Mesendoderm (in vitro differentiated cells): ENCODE data around the gene SELENOO.

Source experiments
- DNase-seq: peaks from one replicate; pipeline ENCODE4 v3.0.0; 2013
- H2AK5ac ChIP-seq: 2 replicates; pipeline ENCODE4 v1.6.1; 2013; ENCODE audit warnings: low read length, inconsistent platforms
- H2BK120ac ChIP-seq: 2 replicates; pipeline ENCODE4 v1.6.1; 2013; ENCODE audit warnings: low read depth, mild to moderate bottlenecking, low read length, moderate library complexity, mixed read lengths
- H2BK15ac ChIP-seq: replicated peaks from 2 replicates; pipeline ENCODE4 v1.6.1; 2013; ENCODE audit warnings: low read depth, mild to moderate bottlenecking, moderate library complexity
- H2BK5ac ChIP-seq: 2 replicates; pipeline ENCODE4 v1.6.1; 2013; ENCODE audit warnings: low read length, inconsistent platforms
- H3K18ac ChIP-seq: 2 replicates; pipeline ENCODE4 v1.6.1; 2013; ENCODE audit warnings: mild to moderate bottlenecking, low read length, mixed read lengths
- H3K23ac ChIP-seq: one replicate; pipeline ENCODE4 v1.6.1; 2013; ENCODE audit warnings: low read length
- H3K27ac ChIP-seq: 2 replicates; pipeline ENCODE4 v1.5.1; 2013; ENCODE audit warnings: low read depth, mild to moderate bottlenecking, inconsistent platforms, low read length, moderate library complexity
- H3K27me3 ChIP-seq: 2 replicates; pipeline ENCODE4 v1.6.1; 2013; ENCODE audit warnings: low read length, control low read depth, mild to moderate bottlenecking, inconsistent platforms; ENCODE audit not compliant: insufficient read depth, poor library complexity
- H3K36me3 ChIP-seq: 2 replicates; pipeline ENCODE4 v1.6.1; 2013; ENCODE audit warnings: low read length, inconsistent platforms; ENCODE audit not compliant: control insufficient read depth, insufficient read depth
- H3K4ac ChIP-seq: one replicate; pipeline ENCODE4 v1.6.1; 2013; ENCODE audit warnings: low read depth, mild to moderate bottlenecking, low read length, moderate library complexity
- H3K4me1 ChIP-seq: 2 replicates; pipeline ENCODE4 v1.6.1; 2013; ENCODE audit warnings: low read depth, low read length, inconsistent platforms; ENCODE audit not compliant: control insufficient read depth
- H3K4me2 ChIP-seq: 2 replicates; pipeline ENCODE4 v1.6.1; 2013; ENCODE audit warnings: low read length
- H3K4me3 ChIP-seq: 2 replicates; pipeline ENCODE4 v1.5.1; 2013; ENCODE audit warnings: mild to moderate bottlenecking, low read length
- H3K56ac ChIP-seq: one replicate; pipeline ENCODE4 v1.6.1; 2013; ENCODE audit warnings: low read length
- H3K79me1 ChIP-seq: 2 replicates; pipeline ENCODE4 v1.6.1; 2013; ENCODE audit warnings: low read length, inconsistent platforms
- H3K79me2 ChIP-seq: 2 replicates; pipeline ENCODE4 v1.6.1; 2013; ENCODE audit warnings: mild to moderate bottlenecking, low read length; ENCODE audit not compliant: control insufficient read depth, insufficient read depth
- H3K9ac ChIP-seq: 2 replicates; pipeline ENCODE4 v1.6.1; 2013; ENCODE audit warnings: low read length, inconsistent platforms
- H4K5ac ChIP-seq: one replicate; pipeline ENCODE4 v1.6.1; 2013; ENCODE audit warnings: low read length
- H4K8ac ChIP-seq: one replicate; pipeline ENCODE4 v1.6.1; 2013; ENCODE audit warnings: low read depth, mild to moderate bottlenecking, control low read depth, low read length, moderate library complexity
- WGBS: extraction: QIAGEN DNeasy Blood & Tissue Kit; methylation state at CpG from one replicate; pipeline ENCODE4 v1.1.7; 2013; ENCODE audit warnings: low lambda C conversion rate, missing lambda C conversion rate; ENCODE audit not compliant: insufficient coverage; ENCODE audit errors: extremely low coverage; 5-methylcytosine and 5-hydroxymethylcytosine counted together

The SELENOO gene

GRCh38 chr22:50186761-50187523 is 13.9 kb upstream of the SELENOO start:
- Histone ChIP-seq H3K23ac (peak overlapping the region; percentile 90), H3K4me3 (peak overlapping the region; percentile 64), H3K4me1 (peaks cover 2% of the 10 kb centered on the region), H3K4ac (no peak overlapping the region), H3K27ac (no peak overlapping the region), H2BK120ac (no peak overlapping the region), H3K36me3 (no peaks in the 10 kb centered on the region), H2AK5ac (no peak overlapping the region), H4K5ac (no peak overlapping the region), H3K18ac (no peak overlapping the region), H3K4me2 (peak overlapping the region; percentile 85), H2BK15ac (no peak overlapping the region), H3K79me2 (peaks cover 14% of the 10 kb centered on the region), H3K9ac (peak overlapping the region; percentile 88), H3K56ac (peak overlapping the region; percentile 91), H3K27me3 (no peaks in the 10 kb centered on the region), H3K79me1 (peaks cover 14% of the 10 kb centered on the region), H2BK5ac (no peak overlapping the region), H4K8ac (no peak overlapping the region)
- no CpG with 5 or more reads among the region's 26 CpGs for WGBS
- DNase-seq = no peak

- no peak overlapping the region for H3K27ac ChIP-seq
- H2AK5ac ChIP-seq = no peak overlapping the region
- WGBS = no CpG with 5 or more reads among the region's 11 CpGs
- H2BK15ac ChIP-seq = no peak overlapping the region
- H3K27me3 ChIP-seq = no peaks in the 10 kb centered on the region
- H2BK120ac ChIP-seq = no peak overlapping the region
- H3K4me2 ChIP-seq = no peak overlapping the region
- H3K79me2 ChIP-seq = peaks cover 16% of the 10 kb centered on the region
- no peak overlapping the region for H3K23ac ChIP-seq
- H3K9ac ChIP-seq = no peak overlapping the region
- peaks cover under 1% of the 10 kb centered on the region for H3K36me3 ChIP-seq
- no peak overlapping the region for H2BK5ac ChIP-seq
- H3K79me1 ChIP-seq = peaks cover 15% of the 10 kb centered on the region
- H3K4me1 ChIP-seq = peaks cover 2% of the 10 kb centered on the region
- no peak for DNase-seq
- H4K5ac ChIP-seq = no peak overlapping the region
- H4K8ac ChIP-seq = no peak overlapping the region
- no peak overlapping the region for H3K18ac ChIP-seq
- no peak overlapping the region for H3K56ac ChIP-seq
- H3K4me3 ChIP-seq = no peak overlapping the region
- H3K4ac ChIP-seq = no peak overlapping the region
These were observed 12.5 kb upstream of the SELENOO start for GRCh38 chr22:50188356-50188755.

- Histone ChIP-seq H3K27ac (no peak overlapping the region), H4K8ac (no peak overlapping the region), H3K23ac (no peak overlapping the region), H2BK120ac (no peak overlapping the region), H3K18ac (no peak overlapping the region), H3K4me1 (peaks cover 2% of the 10 kb centered on the region), H3K36me3 (peaks cover 6% of the 10 kb centered on the region), H3K79me1 (peaks cover 15% of the 10 kb centered on the region), H3K56ac (no peak overlapping the region), H3K4me2 (no peak overlapping the region), H4K5ac (no peak overlapping the region), H3K79me2 (peaks cover 16% of the 10 kb centered on the region), H2BK15ac (no peak overlapping the region), H3K27me3 (no peaks in the 10 kb centered on the region), H3K4ac (no peak overlapping the region), H2AK5ac (no peak overlapping the region), H3K9ac (no peak overlapping the region), H3K4me3 (no peak overlapping the region), H2BK5ac (no peak overlapping the region)
- no CpG with 5 or more reads among the region's 20 CpGs for WGBS
- no peak for DNase-seq
These were observed 11.5 kb upstream of the SELENOO start for GRCh38 chr22:50189184-50189848.

GRCh38 chr22:50189849-50190181 is 11.0 kb upstream of the SELENOO start:
- Histone ChIP-seq H3K4me3 (no peak overlapping the region), H3K4me2 (peak overlapping the region; percentile 9), H3K27ac (no peak overlapping the region), H3K4me1 (peaks cover 2% of the 10 kb centered on the region), H2AK5ac (no peak overlapping the region), H3K79me2 (peaks cover 16% of the 10 kb centered on the region), H2BK5ac (no peak overlapping the region), H3K79me1 (peaks cover 15% of the 10 kb centered on the region), H3K36me3 (peaks cover 7% of the 10 kb centered on the region), H3K56ac (peak overlapping the region; percentile 70), H3K18ac (no peak overlapping the region), H3K27me3 (no peaks in the 10 kb centered on the region), H3K4ac (no peak overlapping the region), H3K9ac (peak overlapping the region; percentile 57), H2BK15ac (no peak overlapping the region), H2BK120ac (no peak overlapping the region), H4K5ac (no peak overlapping the region), H4K8ac (no peak overlapping the region), H3K23ac (peak overlapping the region; percentile 45)
- whole genome bisulfite sequencing = no CpG with 5 or more reads among the region's 4 CpGs
- DNase-seq = peak; percentile 33

GRCh38 chr22:50190182-50190940 is 10.4 kb upstream of the SELENOO start:
- Histone ChIP-seq H2BK15ac (no peak overlapping the region), H3K18ac (peak overlapping the region; percentile 8), H3K79me2 (peaks cover 16% of the 10 kb centered on the region), H3K56ac (peak overlapping the region; percentile 82), H4K5ac (no peak overlapping the region), H3K4me2 (peak overlapping the region; percentile 9), H3K27ac (no peak overlapping the region), H3K27me3 (no peaks in the 10 kb centered on the region), H2BK5ac (no peak overlapping the region), H2AK5ac (no peak overlapping the region), H3K79me1 (peaks cover 15% of the 10 kb centered on the region), H3K4ac (peak overlapping the region; percentile 48), H3K23ac (peak overlapping the region; percentile 45), H3K9ac (peak overlapping the region; percentile 57), H4K8ac (no peak overlapping the region), H2BK120ac (no peak overlapping the region), H3K4me1 (peaks cover 2% of the 10 kb centered on the region), H3K4me3 (no peak overlapping the region), H3K36me3 (peaks cover 7% of the 10 kb centered on the region)
- no CpG with 5 or more reads among the region's 43 CpGs for WGBS
- peak; percentile 75 for DNase-seq
